HEK293 (cell line): Measurements from ENCODE around the gene KCNAB1.

Source experiments
- CTCF ChIA-PET: fragments of 350-600 bp; formaldehyde crosslinking; extraction: SDS; loops from one replicate; lab custom pipeline; 2021; ENCODE audit warnings: antibody characterized with exemption; lab: Yijun Ruan, JAX
- POLR2A ChIA-PET: fragments of 300-600 bp; formaldehyde crosslinking; extraction: SDS; loops from one replicate; lab custom pipeline; 2020; ENCODE audit warnings: antibody characterized with exemption, inconsistent platforms; lab: Yijun Ruan, JAX
- H3K27ac ChIP-seq: fragments of 200-500 bp; sonication (Bioruptor generic); 2 replicates; pipeline ENCODE4 v1.5.1; 2014; ENCODE audit warnings: low read depth, low read length, control low read depth, inconsistent platforms; ENCODE audit errors: extremely low read depth
- H3K36me3 ChIP-seq, 2 experiments: fragments of 200-500 bp in 1 of 2; sonication (Bioruptor generic) in 1 of 2; 1 replicate in 1 of 2; 2 replicates in 1 of 2; pipeline ENCODE4 v1.5.1; 2014 to 2017; ENCODE audit warnings: inconsistent platforms in 2 of 2, low read length in 2 of 2; ENCODE audit not compliant: control insufficient read depth in 2 of 2, insufficient read depth in 1 of 2
- H3K4me1 ChIP-seq: fragments of 200-500 bp; sonication (Bioruptor generic); 2 replicates; pipeline ENCODE4 v1.5.1; 2014; ENCODE audit warnings: mild to moderate bottlenecking, low read length, inconsistent platforms; ENCODE audit not compliant: control insufficient read depth, insufficient read depth
- H3K4me3 ChIP-seq: 2 replicates; pipeline ENCODE4 v1.5.1; 2011; ENCODE audit warnings: low read depth, mild to moderate bottlenecking, control low read depth, low read length, moderate library complexity
- H3K9me3 ChIP-seq: fragments of 200-500 bp; sonication (Bioruptor generic); 2 replicates; pipeline ENCODE4 v1.5.1; 2014; ENCODE audit warnings: low read depth, low read length, inconsistent platforms; ENCODE audit not compliant: control insufficient read depth, insufficient read depth
- CTCF ChIP-seq: fragments of 450-650 bp; formaldehyde crosslinking; IDR thresholded peaks from 2 replicates; pipeline ENCODE4 v1.5.1; 2016; ENCODE audit warnings: missing biosample characterization, missing genetic modification characterization
- MEIS1 ChIP-seq: sonication (generic); formaldehyde crosslinking; IDR thresholded peaks from 2 replicates; pipeline ENCODE4 v1.8.1; 2022; ENCODE audit warnings: missing genetic modification reagents, mild to moderate bottlenecking, borderline replicate concordance
- ZBTB44 ChIP-seq: fragments of 450-650 bp; IDR thresholded peaks from 2 replicates; pipeline ENCODE4 v1.5.1; 2018; ENCODE audit warnings: missing biosample characterization, mild to moderate bottlenecking, missing genetic modification characterization
- ZBTB7A ChIP-seq: fragments of 450-650 bp; formaldehyde crosslinking; IDR thresholded peaks from 2 replicates; pipeline ENCODE4 v1.5.1; 2016; ENCODE audit warnings: low read depth, missing biosample characterization, missing genetic modification characterization
- ZIC2 ChIP-seq: fragments of 450-650 bp; formaldehyde crosslinking; IDR thresholded peaks from 2 replicates; pipeline ENCODE4 v1.5.1; 2016; ENCODE audit warnings: missing biosample characterization, missing genetic modification characterization
- ZNF148 ChIP-seq: fragments of 450-650 bp; formaldehyde crosslinking; IDR thresholded peaks from 2 replicates; pipeline ENCODE4 v1.5.0; 2017; ENCODE audit warnings: missing biosample characterization, missing genetic modification characterization, borderline replicate concordance
- ZNF155 ChIP-seq: fragments of 450-650 bp; formaldehyde crosslinking; IDR thresholded peaks from 2 replicates; pipeline ENCODE4 v1.5.1; 2016; ENCODE audit warnings: missing biosample characterization, missing genetic modification characterization
- ZNF157 ChIP-seq: fragments of 450-650 bp; formaldehyde crosslinking; IDR thresholded peaks from 2 replicates; pipeline ENCODE4 v1.5.1; 2016; ENCODE audit warnings: missing biosample characterization, missing genetic modification characterization
- ZNF16 ChIP-seq: fragments of 450-650 bp; formaldehyde crosslinking; IDR thresholded peaks from 2 replicates; pipeline ENCODE4 v1.5.1; 2016; ENCODE audit warnings: low read depth, missing biosample characterization, missing genetic modification characterization
- ZNF169 ChIP-seq: fragments of 450-650 bp; formaldehyde crosslinking; IDR thresholded peaks from 2 replicates; pipeline ENCODE4 v1.5.1; 2016; ENCODE audit warnings: missing biosample characterization, missing genetic modification characterization
- ZNF202 ChIP-seq: fragments of 450-650 bp; formaldehyde crosslinking; IDR thresholded peaks from 2 replicates; pipeline ENCODE4 v1.5.1; 2016; ENCODE audit warnings: missing biosample characterization, missing genetic modification characterization, borderline replicate concordance
- ZNF24 ChIP-seq: fragments of 450-650 bp; formaldehyde crosslinking; IDR thresholded peaks from 2 replicates; pipeline ENCODE4 v1.5.1; 2016; ENCODE audit warnings: missing biosample characterization, missing genetic modification characterization
- ZNF580 ChIP-seq: fragments of 450-650 bp; formaldehyde crosslinking; IDR thresholded peaks from 2 replicates; pipeline ENCODE4 v1.5.1; 2016; ENCODE audit warnings: missing biosample characterization, missing genetic modification characterization
- ZNF621 ChIP-seq: fragments of 450-650 bp; formaldehyde crosslinking; IDR thresholded peaks from 2 replicates; pipeline ENCODE4 v1.5.1; 2017; ENCODE audit warnings: missing biosample characterization, missing genetic modification characterization
- ZNF692 ChIP-seq: fragments of 450-650 bp; formaldehyde crosslinking; IDR thresholded peaks from 2 replicates; pipeline ENCODE4 v1.5.1; 2016; ENCODE audit warnings: missing biosample characterization, missing genetic modification characterization
- ZNF768 ChIP-seq: fragments of 450-650 bp; formaldehyde crosslinking; IDR thresholded peaks from 2 replicates; pipeline ENCODE4 v1.5.1; 2018; ENCODE audit warnings: missing biosample characterization, mild to moderate bottlenecking, missing genetic modification characterization
- ZNF792 ChIP-seq: fragments of 450-650 bp; formaldehyde crosslinking; IDR thresholded peaks from 2 replicates; pipeline ENCODE4 v1.5.1; 2016; ENCODE audit warnings: missing biosample characterization, missing genetic modification characterization
- ZNF830 ChIP-seq: fragments of 450-650 bp; IDR thresholded peaks from 2 replicates; pipeline ENCODE4 v1.5.0; 2018; ENCODE audit warnings: missing biosample characterization, missing genetic modification characterization, low read depth, mild to moderate bottlenecking, moderate library complexity
- ZNF843 ChIP-seq: fragments of 450-650 bp; formaldehyde crosslinking; IDR thresholded peaks from 2 replicates; pipeline ENCODE4 v1.5.1; 2016; ENCODE audit warnings: missing biosample characterization, missing genetic modification characterization
- ZXDB ChIP-seq: fragments of 450-650 bp; formaldehyde crosslinking; IDR thresholded peaks from 2 replicates; pipeline ENCODE4 v1.5.1; 2016; ENCODE audit warnings: missing biosample characterization, missing genetic modification characterization

The KCNAB1 gene

GRCh38 chr3:156406393-156406792 is 286.0 kb downstream of the KCNAB1 start:
- POLR2A ChIA-PET, result no interaction called here
- no peak for TF ChIP-seq ZBTB7A (tag by site-specific recombination)
- TF ChIP-seq ZXDB (tag by site-specific recombination), result no peak
- no peak for TF ChIP-seq ZNF830 (tag by site-specific recombination)
- TF ChIP-seq CTCF (tag by site-specific recombination), result no peak
- TF ChIP-seq ZNF768 (tag by site-specific recombination), result no peak
- TF ChIP-seq ZNF580, result no peak
- no peak for TF ChIP-seq ZBTB44 (tag by site-specific recombination)
- no peak for TF ChIP-seq ZNF155
- no peak for TF ChIP-seq ZNF169 (tag by site-specific recombination)
- TF ChIP-seq ZNF692 (tag by site-specific recombination), result no peak
- TF ChIP-seq ZNF621 (tag by site-specific recombination), result no peak
- TF ChIP-seq ZNF792, result no peak
- TF ChIP-seq ZNF24 (tag by site-specific recombination), result no peak
- TF ChIP-seq ZIC2, result no peak
- no peak for TF ChIP-seq ZNF202 (tag by site-specific recombination)
- no peak for TF ChIP-seq ZNF16 (tag by site-specific recombination)
- TF ChIP-seq, all 188 proteins: peak for 0
- Histone ChIP-seq H3K9me3 (no peaks in the 10 kb centered on the region), H3K4me3 (no peak overlapping the region), H3K27ac (no peak overlapping the region), H3K4me1 (no peaks in the 10 kb centered on the region; the same call in 1 of the 2 replicates), H3K36me3 (no peaks in the 10 kb centered on the region)
- CTCF ChIA-PET, result no interaction called here

GRCh38 chr3:156407617-156408225 is 287.3 kb downstream of the KCNAB1 start:
- no peaks in the 10 kb centered on the region for H3K9me3 ChIP-seq
- POLR2A ChIA-PET, result no interaction called here
- CTCF ChIA-PET, result no interaction called here
- no peak overlapping the region for H3K27ac ChIP-seq
- TF ChIP-seq ZNF148 (no peak), ZNF843 (tag by site-specific recombination) (no peak), MEIS1 (CRISPR knock-in tag) (no peak), ZNF16 (tag by site-specific recombination) (no peak), ZNF157 (no peak)
- no peaks in the 10 kb centered on the region; the same call in 1 of the 2 replicates for H3K4me1 ChIP-seq
- H3K36me3 ChIP-seq, result no peaks in the 10 kb centered on the region
- H3K4me3 ChIP-seq, result no peak overlapping the region
